ENCODE results near the gene LTF.

GRCh38 chr3:46482632-46483350 is 18.1 kb upstream of the LTF start:
- TF ChIP-seq, protein P1, sequence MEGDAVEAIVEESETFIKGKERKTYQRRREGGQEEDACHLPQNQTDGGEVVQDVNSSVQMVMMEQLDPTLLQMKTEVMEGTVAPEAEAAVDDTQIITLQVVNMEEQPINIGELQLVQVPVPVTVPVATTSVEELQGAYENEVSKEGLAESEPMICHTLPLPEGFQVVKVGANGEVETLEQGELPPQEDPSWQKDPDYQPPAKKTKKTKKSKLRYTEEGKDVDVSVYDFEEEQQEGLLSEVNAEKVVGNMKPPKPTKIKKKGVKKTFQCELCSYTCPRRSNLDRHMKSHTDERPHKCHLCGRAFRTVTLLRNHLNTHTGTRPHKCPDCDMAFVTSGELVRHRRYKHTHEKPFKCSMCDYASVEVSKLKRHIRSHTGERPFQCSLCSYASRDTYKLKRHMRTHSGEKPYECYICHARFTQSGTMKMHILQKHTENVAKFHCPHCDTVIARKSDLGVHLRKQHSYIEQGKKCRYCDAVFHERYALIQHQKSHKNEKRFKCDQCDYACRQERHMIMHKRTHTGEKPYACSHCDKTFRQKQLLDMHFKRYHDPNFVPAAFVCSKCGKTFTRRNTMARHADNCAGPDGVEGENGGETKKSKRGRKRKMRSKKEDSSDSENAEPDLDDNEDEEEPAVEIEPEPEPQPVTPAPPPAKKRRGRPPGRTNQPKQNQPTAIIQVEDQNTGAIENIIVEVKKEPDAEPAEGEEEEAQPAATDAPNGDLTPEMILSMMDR (conservative IDR thresholded peaks at IDR 0.05): no peak
- no peak for TF ChIP-seq EZH2 (IDR thresholded peaks at IDR 0.05; ENCODE audit: low read depth)
